Activated CD4-positive, CD25-positive, alpha-beta regulatory T cell treated with anti-CD3 and anti-CD28 coated beads, Interleukin-2, amount 50 U/mL, for 72 hours (primary cell): ENCODE measurements around the gene TBCEL.

Source experiments
- DNase-seq: peaks from one replicate; pipeline ENCODE4 v3.0.0; 2021

The TBCEL gene

DNA sequence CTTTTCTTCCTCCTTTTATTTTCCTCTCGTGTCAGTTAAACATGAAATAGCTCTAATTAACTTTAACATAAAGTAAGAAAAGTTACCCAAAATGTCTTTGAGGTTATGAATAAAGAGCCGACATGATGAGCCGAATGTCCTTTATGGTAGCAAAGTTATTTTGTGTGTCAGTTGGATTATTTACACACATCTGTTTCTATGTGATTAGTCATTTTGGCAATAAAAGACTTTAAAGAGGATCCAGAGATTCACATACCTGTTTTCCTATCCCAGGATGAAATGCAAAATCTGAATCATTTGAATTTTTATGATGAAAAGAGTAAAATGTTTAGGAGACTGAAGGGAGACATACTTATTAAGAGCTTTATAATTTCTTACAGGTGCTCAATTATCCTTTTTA is 43.1 kb downstream of the TBCEL start:
- no peak for DNase-seq

DNA sequence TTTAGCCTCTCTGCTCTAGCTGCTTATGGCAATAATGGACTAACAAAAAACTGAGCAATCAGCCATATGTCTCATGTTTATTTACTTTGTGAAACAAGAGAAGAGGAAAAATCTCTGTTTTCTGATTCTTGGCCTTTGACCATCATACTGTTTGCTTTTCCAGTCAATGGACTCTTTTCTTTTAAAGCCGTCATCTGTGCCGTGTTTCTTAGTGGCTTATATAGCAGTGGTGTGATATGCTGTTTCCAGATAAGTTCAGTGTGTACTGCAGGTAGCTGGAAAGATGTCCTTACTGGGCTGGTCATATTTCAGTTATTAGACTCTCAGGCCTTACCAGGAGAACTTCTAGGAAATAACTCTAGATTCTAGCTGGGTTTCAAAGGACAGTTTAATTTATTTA is 43.6 kb downstream of the TBCEL start:
- no peak for DNase-seq

DNA sequence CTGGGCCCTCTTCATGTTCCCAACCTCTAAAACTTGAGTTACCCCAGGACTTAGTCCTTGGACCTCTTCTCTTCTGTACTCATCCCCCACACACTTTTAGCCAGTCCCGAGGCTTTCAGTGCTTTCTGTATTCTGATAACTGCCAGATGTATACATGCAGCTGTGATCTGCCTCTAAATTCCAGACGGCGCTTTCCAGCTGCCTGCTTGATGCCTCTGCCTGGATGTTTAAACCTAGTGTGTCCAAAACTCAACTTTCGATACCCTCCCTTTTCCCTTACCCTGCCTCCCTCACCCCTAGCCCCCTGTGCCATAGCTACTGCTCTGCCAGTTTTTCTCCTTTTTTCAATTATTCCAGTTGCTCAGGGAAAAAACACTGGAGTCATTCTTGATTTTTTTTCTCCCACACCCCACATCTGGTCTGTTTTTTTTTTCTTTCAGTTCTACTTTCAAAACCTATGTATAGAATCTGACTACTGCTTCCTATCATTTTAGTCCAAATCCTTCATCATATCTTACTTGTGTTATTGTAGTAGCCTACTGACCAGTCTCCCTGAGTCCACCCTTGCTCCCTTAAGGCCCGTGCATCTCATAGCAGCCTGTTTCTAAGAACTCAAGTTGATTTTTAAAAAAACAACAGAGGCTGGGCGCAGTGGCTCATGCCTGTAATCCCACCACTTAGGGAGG is 44.2 kb downstream of the TBCEL start:
- DNase-seq = no peak

DNA sequence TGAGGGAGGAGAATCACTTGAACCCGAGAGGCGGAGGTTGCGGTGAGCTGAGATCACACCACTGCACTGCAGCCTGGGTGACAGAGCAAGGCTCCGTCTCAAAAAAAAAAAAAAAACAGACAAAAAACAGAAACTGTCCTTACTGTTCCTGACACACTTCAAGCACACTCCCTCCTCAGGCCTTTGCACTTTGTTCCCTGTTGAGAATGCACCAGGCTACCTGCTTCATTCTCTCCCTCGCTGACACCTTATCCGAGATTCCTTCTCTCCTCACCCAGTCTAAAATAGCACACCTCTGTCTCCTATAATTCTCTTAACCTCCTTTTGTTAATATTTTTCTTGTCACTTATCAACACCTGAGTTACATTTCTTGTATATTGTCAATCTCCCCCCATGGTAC is 44.9 kb downstream of the TBCEL start:
- no peak for DNase-seq

DNA sequence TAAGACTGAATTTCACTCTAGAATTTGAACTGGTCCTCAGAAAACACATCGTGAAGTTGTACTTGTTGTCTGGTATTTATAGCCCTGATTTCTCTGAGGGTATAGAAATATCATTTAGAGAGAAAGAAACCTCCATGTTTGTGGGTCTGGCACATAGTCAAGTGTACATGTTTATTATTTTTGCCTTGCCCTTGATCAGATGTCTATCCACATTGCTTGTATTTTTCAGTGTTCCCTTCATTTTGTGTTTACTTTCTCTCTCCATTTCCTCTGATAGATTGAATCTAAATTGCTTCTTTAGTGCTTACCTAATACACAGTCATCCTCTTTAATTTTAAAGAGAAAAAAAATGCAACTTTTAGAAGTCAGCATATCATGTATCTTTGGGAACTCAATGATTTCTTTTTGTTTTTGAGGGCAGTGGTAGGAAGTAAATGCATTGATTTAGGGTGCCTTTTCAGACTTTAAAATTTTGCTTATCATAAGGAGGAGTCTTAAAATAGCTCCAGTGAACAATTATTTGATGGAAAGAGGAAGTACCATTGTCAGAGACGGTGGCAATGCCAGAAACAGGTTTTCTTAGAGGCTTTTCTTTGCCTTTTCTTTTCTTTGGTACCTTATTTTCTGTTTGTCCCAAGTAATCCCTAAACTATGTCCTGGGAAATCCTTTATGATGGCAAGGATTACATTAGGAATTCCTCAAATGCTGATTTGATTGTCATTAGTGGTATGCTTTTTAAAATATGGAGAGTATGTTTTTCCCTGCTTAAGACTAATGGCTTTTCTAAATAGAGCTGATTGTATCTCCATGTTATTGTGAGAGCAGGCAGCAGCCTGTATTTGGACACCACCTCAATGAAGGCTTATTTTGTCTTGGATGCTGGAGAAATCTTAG is 47.3 kb downstream of the TBCEL start:
- DNase-seq = no peak

DNA sequence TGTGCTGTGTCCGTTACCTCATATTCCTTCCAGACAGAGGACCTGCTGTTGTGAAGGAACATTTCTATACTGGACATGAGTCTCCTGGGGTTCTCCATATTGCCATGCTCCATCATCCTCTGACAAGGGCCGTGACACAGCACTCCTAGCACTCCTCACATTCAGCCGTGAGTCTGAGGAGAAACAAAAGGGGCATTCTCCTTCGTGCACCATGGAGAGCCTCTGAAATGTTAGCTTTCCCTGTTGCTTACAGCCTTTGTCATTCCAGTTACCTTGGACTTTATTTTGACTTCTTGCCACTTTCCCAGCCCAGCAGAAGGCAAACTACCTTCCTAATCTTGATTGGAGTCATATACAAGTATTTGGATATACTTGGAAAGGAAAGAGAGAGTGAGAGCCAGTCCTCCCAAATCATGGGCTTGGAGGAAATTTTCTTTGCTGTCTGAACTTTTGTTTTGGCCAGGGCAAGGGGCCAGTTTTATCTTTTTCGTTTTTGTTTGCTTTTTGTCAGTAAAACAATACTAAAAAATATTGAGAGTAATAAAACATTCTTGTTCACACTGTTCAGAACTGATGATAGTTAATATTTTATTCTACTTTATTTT is 48.0 kb downstream of the TBCEL start:
- DNase-seq = no peak

DNA sequence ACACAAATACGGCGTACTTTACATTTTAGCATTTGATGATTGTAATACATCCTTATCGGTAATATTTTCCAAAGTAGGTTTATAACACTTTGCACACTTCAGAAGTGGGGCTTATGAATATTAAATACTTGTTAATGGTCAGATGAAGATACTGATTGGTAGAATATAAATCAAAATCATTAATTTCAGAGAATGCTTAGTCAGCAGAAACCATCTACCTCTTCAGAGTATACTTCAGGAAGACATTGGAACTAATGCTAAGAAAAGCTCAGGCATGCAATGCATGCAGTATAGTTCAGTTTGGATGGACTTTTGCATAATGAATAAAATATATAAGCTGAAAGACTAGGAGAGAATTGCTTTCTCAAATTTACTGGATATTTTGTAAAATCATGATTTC is 57.4 kb downstream of the TBCEL start:
- no peak for DNase-seq

DNA sequence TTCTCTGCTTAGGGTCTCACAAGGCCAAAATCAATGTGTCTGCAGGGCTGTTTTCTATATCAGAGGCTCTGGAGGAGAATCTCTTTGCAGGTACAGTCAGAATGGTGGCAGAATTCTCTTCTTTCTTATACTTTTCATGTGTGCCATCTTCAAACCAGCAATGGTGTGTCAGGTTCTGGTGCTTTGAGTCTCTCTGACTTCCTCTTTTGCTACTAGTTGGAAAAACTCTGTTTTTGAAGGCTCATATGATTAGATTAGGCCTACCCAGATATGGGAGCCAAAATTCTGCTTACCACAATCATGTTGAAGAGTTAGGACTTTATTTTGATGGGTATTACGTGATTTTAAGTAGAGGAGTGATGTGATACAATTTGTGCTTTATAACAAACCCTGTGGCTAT is 58.3 kb downstream of the TBCEL start:
- no peak for DNase-seq

DNA sequence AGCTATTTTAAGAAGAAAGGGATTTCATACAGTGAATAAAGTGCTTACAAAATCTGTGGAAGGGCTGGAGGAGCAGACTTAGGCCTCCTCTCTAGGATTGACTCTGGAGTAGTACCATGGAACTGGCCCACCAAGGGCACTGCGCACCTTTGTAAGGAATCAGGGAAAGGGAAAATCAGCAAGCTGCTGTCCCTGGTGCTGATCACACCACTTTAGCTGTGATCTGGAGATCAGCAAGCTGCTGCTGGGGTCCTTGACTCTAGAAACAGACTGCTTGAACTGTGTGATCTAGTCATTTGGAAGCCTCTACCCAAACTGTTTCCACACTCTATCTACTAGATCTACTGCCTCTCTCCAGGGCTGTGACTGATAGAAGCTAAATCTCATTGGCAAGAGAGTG is 58.8 kb downstream of the TBCEL start:
- DNase-seq = no peak

DNA sequence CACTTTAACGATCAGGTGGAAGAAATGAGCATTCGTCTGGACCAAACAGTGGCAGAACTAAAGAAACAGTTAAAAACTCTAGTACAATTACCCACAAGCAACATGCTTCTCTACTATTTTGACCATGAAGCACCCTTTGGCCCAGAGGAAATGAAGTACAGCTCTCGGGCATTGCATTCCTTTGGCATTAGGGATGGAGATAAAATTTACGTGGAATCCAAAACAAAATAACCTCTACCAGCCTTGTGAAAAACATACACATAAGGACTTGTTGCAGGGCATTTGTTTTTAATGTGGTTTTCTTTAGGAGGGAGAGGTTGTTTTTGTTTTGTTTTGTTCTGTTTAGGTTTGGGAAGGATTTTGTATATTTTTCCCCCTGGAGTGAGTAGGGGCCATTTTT is 63.0 kb downstream of the TBCEL start:
- DNase-seq = no peak

DNA sequence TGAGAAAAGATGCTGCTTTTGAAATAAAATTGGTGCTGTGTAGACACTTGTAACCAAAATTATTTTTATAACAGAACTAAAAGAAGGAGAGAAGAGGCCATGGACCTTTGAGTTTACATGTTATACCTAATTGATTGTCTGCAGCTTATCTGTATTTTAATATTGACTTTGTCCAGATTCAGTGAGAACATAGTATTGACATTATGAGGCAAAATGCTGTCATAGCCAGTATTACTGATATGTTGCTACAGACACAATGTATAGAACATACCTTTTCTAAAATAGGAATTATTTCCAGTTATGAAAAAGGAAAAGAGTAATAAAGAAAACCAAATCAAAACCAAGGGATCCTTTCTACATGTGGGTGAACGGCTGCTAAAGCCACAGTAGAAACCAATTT is 65.7 kb downstream of the TBCEL start:
- no peak for DNase-seq

DNA sequence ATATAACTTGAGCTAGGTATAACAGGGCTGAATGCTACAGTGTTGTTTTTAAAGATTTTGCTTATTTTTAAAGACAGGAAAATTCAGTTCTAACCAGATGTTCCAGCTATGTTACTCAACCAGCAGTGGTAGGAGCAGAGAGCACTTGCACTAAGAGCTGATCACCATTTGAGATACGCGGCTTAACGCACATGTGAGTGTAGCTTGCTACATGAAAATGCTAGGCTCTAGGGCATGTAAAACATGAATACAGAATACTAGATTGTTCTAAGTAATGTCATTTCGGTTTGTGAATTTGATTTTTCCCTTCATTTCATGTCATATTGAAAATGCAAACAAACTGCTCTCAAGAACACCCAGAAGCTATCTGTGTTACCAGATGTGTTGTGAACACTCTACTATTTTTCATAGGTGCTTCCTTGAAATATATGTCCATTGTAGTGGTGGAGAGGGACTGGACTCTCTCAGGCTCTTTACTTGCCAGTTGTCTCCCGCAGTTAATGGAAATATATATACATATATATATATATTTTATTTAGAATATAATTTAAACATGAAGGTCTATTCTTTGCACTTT is 66.3 kb downstream of the TBCEL start:
- DNase-seq = no peak

DNA sequence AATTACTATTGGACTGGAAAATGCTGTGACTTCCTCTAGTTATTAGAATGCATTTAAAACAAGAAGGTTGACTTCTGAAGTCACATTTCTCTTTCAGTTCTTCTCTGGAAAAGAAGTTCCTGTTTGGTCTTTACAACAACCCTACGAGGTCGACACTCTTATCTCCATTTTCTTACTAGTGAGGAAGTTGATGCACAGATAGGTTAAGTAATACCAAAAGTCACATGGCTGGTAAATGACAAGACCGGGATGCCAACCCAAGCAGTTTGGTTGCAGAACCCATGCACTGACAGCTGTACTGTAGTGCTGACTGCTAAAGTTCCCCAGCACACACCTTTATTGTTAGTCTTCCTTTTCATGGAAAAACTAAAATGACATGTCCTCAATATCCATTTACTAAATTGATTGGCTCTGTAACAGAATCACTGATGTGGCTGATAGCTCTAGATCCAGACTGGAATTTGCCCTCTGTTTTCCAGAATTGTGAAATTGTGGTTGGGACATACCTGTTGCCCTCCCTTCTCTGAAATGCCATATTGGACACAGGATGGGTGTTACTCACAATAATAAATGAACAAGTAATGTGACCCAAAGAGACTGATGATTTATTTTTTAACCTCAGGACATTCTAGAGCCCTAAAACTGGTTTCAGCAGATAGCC is 67.7 kb downstream of the TBCEL start:
- no peak for DNase-seq

DNA sequence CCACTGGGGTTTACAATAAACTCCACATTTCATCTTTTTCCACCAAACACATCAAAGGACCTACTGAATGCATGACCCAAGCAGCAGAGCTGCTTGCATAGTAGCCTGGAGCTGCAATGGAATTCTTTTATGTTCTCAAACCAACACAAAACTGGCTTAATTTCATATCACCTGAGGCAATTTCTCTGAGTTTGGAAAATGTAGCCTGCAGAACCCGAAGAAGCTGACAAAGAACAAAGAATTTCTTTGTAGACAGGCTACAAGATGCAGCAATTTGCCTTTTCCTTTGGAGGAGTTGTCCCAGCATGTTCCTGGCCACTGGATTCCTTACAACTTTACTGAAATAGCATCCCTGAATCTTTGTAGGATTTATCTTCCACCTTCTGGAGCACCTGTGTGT is 71.7 kb downstream of the TBCEL start:
- DNase-seq = no peak

DNA sequence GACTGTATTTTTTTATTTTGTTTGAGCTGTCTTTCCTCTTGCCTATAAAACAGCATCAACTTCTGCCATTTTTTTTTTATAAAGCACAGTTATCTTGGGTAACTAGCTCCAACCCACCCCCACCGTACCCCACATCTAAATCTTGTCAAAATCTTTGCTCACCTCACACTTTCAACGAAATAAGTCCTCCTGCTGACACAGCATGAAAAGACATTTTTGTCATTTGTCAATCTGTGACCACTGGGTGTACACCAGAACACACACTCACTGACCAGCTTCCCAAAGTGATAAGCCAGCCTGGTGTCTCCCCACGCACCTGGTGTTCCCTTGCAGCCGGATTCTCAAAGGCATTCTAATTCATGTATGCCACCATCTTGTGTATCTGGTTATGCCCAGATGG is 75.5 kb downstream of the TBCEL start:
- DNase-seq = no peak

DNA sequence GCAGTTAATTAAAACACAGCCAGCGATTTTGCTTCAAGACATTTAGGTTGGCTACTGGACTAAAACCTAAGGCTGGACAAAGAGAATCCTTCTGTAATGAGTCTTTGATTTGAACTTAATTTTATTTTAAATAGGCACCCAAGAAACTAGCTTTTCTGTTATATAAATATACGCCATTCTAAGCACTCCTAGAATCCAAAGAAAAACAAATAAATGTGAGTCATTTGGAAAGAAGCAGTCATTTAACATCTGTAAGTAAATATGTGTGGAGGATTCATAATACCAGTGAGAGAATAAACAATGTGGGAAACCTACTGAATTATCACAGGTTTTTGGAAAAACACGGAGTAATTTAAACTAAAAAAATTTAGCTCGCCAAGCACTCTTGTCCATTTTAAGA is 76.0 kb downstream of the TBCEL start:
- no peak for DNase-seq

DNA sequence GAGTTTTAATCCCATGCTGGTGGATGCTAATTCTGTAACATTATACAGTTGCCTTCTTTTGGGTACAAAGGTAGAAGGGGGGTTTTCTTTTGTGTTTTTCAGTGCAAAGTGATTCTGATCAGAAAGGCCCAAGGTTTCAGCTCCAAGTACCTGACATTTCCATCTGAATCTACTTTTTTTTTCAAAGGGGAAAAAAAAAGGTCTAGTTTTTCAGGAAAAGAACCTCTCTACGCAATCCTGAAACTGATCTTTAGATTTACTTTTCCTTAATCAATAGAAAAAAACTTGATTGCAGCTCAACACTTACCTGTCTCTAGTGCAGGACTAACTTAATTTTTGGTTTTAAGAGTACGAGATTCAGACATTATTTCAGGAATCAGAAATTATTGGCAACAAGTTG is 77.0 kb downstream of the TBCEL start, which contains the start of gene TECTA:
TECTA (plus strand) TSS at position 301 of the 400 bp plus-strand sequence. CDS start 1,423 bp downstream, outside the sequence.
- DNase-seq = no peak

DNA sequence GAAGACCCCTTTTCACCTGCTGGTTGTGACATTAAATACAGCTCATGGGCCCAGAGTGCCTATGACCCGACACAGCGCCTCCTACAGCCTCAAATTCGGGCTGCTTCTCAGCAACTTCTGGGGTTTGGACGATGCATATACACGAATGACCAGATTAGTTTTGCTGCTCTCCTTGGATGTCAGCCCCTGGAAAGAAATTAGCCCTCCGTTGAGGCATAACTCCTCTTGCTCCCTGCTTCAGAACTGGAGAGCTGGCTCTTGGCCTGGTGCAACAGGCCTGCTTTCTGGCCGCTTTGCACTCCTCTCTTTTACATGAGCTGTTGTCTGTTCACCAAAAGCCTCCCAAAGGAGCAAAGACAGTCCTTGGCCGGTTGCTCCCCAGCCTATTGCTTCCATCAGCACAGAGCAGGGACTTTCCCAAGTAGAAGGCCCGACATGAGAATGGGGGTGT is 80.4 kb downstream of the TBCEL start:
- DNase-seq = no peak

DNA sequence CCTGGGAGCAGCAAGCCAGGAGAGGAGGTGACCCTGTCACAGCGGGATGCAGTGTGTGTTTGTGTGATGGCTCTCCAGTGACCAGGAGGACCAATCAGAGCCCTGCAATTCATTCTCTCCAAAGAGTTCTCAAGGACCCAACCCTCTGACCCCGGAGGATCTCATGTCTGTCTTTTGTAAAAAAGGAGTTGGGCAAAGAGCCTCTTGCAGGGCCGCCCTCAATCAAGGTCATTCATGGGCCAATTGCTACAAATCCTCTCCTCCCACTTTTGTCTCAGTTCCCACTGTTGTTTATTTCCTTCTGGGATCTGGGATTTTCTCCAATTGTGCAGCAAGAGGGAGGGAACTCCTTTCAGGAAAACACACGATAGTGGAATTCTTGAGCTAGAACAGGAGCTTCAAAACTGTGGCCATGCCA is 81.2 kb downstream of the TBCEL start:
- no peak for DNase-seq

DNA sequence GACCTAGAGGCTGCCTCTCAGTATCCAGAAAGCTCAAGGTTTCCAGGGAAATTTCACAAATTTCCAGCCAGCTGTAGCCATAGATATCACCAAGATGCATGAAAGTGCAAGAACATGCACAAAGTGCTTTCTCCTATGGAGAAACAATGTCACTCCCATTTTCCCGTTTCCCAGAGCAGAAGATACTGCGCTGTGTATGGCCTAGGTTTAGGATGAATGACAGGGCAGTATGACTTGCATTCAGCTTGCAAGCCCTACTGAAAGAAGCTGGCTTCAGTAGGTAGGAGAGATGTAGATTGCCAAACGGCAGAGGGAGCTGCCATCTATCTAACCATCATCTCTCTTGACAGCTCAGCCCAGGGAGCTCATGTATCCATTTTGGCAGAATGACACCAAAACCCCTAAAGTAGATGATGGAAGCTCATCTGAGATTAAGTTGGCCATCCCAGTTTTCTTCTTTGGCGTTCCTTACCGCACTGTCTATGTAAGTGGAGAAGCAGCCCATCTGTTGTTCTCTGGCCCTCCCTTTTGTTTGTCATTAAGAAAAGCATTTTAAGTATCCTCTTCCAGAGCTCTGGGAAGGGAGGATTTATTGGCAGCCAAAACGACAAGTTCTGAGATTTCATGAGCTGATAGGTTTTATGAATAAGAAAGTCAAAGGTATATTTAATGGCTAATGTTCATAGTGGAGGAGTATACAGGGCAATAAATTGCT is 81.7 kb downstream of the TBCEL start:
- no peak for DNase-seq

DNA sequence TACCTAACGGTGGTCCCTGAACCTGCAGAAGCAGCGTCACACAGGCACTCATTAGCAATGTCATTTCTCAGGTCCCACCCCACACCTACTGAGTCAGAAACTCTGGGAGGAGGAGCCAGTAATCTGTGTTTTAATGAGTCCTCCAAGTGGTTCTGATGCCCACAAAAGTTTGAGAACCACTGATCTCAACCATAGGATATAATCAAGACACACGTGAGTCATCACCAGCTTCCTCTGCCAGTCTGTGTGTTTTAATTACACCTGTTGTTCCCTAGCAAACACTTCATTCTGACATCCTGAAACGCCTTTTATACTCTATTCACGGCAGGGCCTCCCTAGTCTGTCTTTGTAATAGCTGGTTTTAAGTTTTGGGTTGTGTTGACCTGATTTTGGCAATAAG is 82.9 kb downstream of the TBCEL start:
- DNase-seq = no peak

DNA sequence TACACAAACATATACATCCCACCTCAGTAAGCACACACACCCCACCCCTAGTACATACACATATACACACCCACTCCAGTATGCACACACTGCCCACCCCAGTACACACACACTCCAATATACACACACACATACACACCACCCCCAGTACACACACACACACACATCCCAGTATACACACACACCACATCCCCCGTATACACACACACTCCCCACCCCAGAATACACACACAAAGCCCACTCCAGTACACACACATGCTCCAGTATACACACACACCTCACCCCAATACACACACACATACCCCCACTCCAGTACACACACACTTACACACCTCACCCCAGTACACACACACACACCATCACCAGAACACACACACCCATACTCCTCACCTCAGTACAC is 84.5 kb downstream of the TBCEL start:
- DNase-seq = no peak
